A549 (cell line): ENCODE results near the gene ZP2. TPM values are rescaled to one million over a fixed set of nuclear protein-coding genes. Genes with fewer than 3 reads are reported as not detected.

Experiments
- ATAC-seq, 2 experiments: fragments of 200-7000 bp in 1 of 2; fragments of >200 bp in 1 of 2; cut with Nextera tagmentation in 1 of 2; cut with Tn5 transposase in 1 of 2; 3 replicates each; pipeline versions ENCODE4 v1.8.0 to v1.9.1; 2018 to 2020; ENCODE audit warnings: mild to moderate bottlenecking in 1 of 2, moderate library complexity in 1 of 2
- CTCF ChIA-PET: fragments of 300-600 bp; sonication (Branson Sonifier 250); formaldehyde crosslinking; extraction: SDS; loops from one replicate; lab custom pipeline; 2021; ENCODE audit warnings: antibody characterized with exemption, inconsistent platforms; lab: Yijun Ruan, JAX
- POLR2A ChIA-PET: fragments of 350-600 bp; formaldehyde crosslinking; extraction: SDS; loops from one replicate; lab custom pipeline; 2021; ENCODE audit warnings: antibody characterized with exemption, inconsistent platforms; lab: Yijun Ruan, JAX
- DNase-seq, 2 experiments: peaks; one replicate each; pipeline versions ENCODE4 v3.0.0 to v3.0.0-alpha.2; 2011 to 2016; ENCODE audit warnings: low read depth in 1 of 2, low spot score in 1 of 2
- FAIRE-seq: peaks from 2 replicates; lab custom pipeline; 2011; peaks lifted over from hg19 to GRCh38; lab: Jason Lieb, UNC
- H3K27ac ChIP-seq, 2 experiments: fragments of >200 bp; sonication (Bioruptor Twin); formaldehyde crosslinking; 3 replicates each; pipeline ENCODE4 v1.5.1; 2016 to 2017
- H3K4me1 ChIP-seq: fragments of >200 bp; sonication (Bioruptor Twin); formaldehyde crosslinking; 3 replicates; pipeline ENCODE4 v1.6.1; 2016
- H3K4me2 ChIP-seq: fragments of >200 bp; sonication (Bioruptor Twin); formaldehyde crosslinking; 3 replicates; pipeline ENCODE4 v1.6.1; 2016
- H3K4me3 ChIP-seq: fragments of >200 bp; sonication (Bioruptor Twin); formaldehyde crosslinking; 3 replicates; pipeline ENCODE4 v1.5.1; 2016
- H3K9me3 ChIP-seq: fragments of >200 bp; sonication (Bioruptor Twin); formaldehyde crosslinking; 3 replicates; pipeline ENCODE4 v1.6.1; 2016
- CBX8 ChIP-seq: fragments of 200-600 bp; sonication (generic); IDR thresholded peaks from 2 replicates; pipeline ENCODE4 v1.6.1; 2016
- EHF ChIP-seq: fragments of 250-450 bp; sonication (Bioruptor Pico); IDR thresholded peaks from 2 replicates; pipeline ENCODE4 v1.5.0; 2020; ENCODE audit warnings: mild to moderate bottlenecking
- EHMT2 ChIP-seq: fragments of 200-600 bp; sonication (generic); IDR thresholded peaks from 2 replicates; pipeline ENCODE4 v1.6.1; 2016; ENCODE audit warnings: antibody characterized with exemption, low read depth, mild to moderate bottlenecking, moderate library complexity
- EP300 ChIP-seq, 2 experiments: fragments of >200 bp; sonication (Bioruptor Twin); formaldehyde crosslinking; IDR thresholded peaks; 2 replicates in 1 of 2; 3 replicates in 1 of 2; pipeline ENCODE4 v1.6.1; 2016 to 2017
- ESRRA ChIP-seq: fragments of 150-350 bp; IDR thresholded peaks from 2 replicates; pipeline ENCODE4 v1.6.1; 2014; ENCODE audit warnings: mild to moderate bottlenecking, low read length, borderline replicate concordance
- FOSB ChIP-seq: fragments of 250-450 bp; sonication (Bioruptor Pico); IDR thresholded peaks from 2 replicates; pipeline ENCODE4 v1.5.0; 2020; ENCODE audit warnings: mild to moderate bottlenecking, moderate library complexity
- FOXS1 ChIP-seq: fragments of 250-450 bp; sonication (Bioruptor Pico); IDR thresholded peaks from 2 replicates; pipeline ENCODE4 v1.5.0; 2020; ENCODE audit warnings: mild to moderate bottlenecking, moderate library complexity
- HOXB13 ChIP-seq: fragments of 250-450 bp; sonication (Bioruptor Pico); IDR thresholded peaks from 2 replicates; pipeline ENCODE4 v1.5.0; 2020; ENCODE audit warnings: low read depth, mild to moderate bottlenecking, moderate library complexity
- JUN ChIP-seq, 2 experiments: fragments of >200 bp; sonication (Bioruptor Twin); formaldehyde crosslinking; IDR thresholded peaks; 2 replicates in 1 of 2; 3 replicates in 1 of 2; pipeline ENCODE4 v1.6.1; 2016 to 2017
- MYC ChIP-seq: IDR thresholded peaks from 2 replicates; pipeline ENCODE4 v1.6.1; 2012; ENCODE audit warnings: mild to moderate bottlenecking, inconsistent platforms, low read length, improper control_type of control experiment, borderline replicate concordance
- NPAS2 ChIP-seq: fragments of 250-450 bp; sonication (Bioruptor Pico); IDR thresholded peaks from 2 replicates; pipeline ENCODE4 v1.8.0; 2022; ENCODE audit warnings: mild to moderate bottlenecking, moderate library complexity, borderline replicate concordance
- NR3C1 ChIP-seq: fragments of >200 bp; sonication (Bioruptor Twin); formaldehyde crosslinking; IDR thresholded peaks from 3 replicates; pipeline ENCODE4 v1.6.1; 2017
- POLR2AphosphoS2 ChIP-seq: conservative IDR thresholded peaks from 2 replicates; pipeline ENCODE4 v1.6.1; 2012; ENCODE audit warnings: low read length, improper control_type of control experiment, inconsistent platforms
- RAD21 ChIP-seq, 2 experiments: fragments of >200 bp in 1 of 2; sonication (Bioruptor Twin) in 1 of 2; formaldehyde crosslinking in 1 of 2; IDR thresholded peaks in 1 of 2; conservative IDR thresholded peaks in 1 of 2; 2 replicates in 1 of 2; 3 replicates in 1 of 2; pipeline ENCODE4 v1.6.1; 2012 to 2018; ENCODE audit warnings: inconsistent platforms in 1 of 2
- ZNF302 ChIP-seq: fragments of 250-450 bp; sonication (Bioruptor Pico); IDR thresholded peaks from 2 replicates; pipeline ENCODE4 v1.9.0; 2021; ENCODE audit warnings: inconsistent platforms, mild to moderate bottlenecking, moderate library complexity
- WGBS: methylation state at CpG from one replicate; pipeline ENCODE4 v1.1.6; 2017; ENCODE audit errors: missing lambda C conversion rate; 5-methylcytosine and 5-hydroxymethylcytosine counted together
- polyA plus RNA-seq, 4 experiments: library from polyadenylated mRNA; depleted of rRNA in 3 of 4; stranded (reverse); fragments of >200 nt; fragmentation: RNase III in 1 of 4; extraction: RNeasy Plus Mini Kit Qiagen cat#74134 plus additional on column Dnase treatment in 1 of 4; gene quantifications; 2 replicates in 3 of 4; 3 replicates in 1 of 4; pipeline ENCODE4 v1.2.3, GENCODE V29; 2011 to 2017
- TF ChIP-seq, protein P1 (sequence below): fragments of >200 bp; sonication (Bioruptor Twin); formaldehyde crosslinking; IDR thresholded peaks from 3 replicates; pipeline ENCODE4 v1.5.1; 2016
- TF ChIP-seq, protein P2 (sequence below): fragments of >200 bp; sonication (Bioruptor Twin); formaldehyde crosslinking; IDR thresholded peaks from 2 replicates; pipeline ENCODE4 v1.6.1; 2016
- TF ChIP-seq, protein P3 (sequence below): IDR thresholded peaks from 2 replicates; pipeline ENCODE4 v1.6.1; 2012

Gene ZP2
- polyA plus RNA-seq, 2 of the 4 experiments (the other 2 are of a cell fraction) = not detected

DNA sequence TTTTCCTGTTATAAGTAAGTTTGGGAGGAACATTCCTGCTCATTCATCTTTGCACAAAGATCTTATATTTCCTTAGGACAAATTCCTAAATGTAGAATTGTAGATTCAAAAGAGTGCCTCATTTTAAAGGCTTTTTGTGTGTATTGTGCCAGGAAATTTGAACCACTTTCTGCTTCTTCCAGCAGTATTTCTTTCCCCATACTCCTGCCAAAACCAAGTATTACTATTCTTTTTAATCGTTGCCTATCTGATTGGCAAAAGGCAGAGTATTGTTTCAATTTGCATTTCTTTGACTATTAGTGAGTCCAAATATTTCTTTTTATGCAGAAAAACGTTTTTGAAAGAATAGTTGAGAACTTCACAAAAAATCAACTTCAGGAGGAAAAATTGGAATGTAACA, 31.4 kb upstream of the ZP2 start:
- ATAC-seq (no peak), DNase-seq (no peak), FAIRE-seq (no peak)
- H3K9me3 ChIP-seq = no peaks in the 10 kb centered on the region
- no peak overlapping the region for H3K4me3 ChIP-seq
- CTCF ChIA-PET = no interaction called here
- no peak overlapping the region for H3K4me2 ChIP-seq
- H3K27ac ChIP-seq = no peak overlapping the region
- H3K4me1 ChIP-seq = peaks cover 8% of the 10 kb centered on the region; the same call in 2 of the 3 replicates
- WGBS = 19% methylated on average over 2 of the region's 2 CpGs
- TF ChIP-seq JUN (IDR thresholded peaks at IDR 0.05) (no peak), ZNF302 (no peak), NR3C1 (no peak), EHMT2 (no peak)
- TF ChIP-seq, protein P1, sequence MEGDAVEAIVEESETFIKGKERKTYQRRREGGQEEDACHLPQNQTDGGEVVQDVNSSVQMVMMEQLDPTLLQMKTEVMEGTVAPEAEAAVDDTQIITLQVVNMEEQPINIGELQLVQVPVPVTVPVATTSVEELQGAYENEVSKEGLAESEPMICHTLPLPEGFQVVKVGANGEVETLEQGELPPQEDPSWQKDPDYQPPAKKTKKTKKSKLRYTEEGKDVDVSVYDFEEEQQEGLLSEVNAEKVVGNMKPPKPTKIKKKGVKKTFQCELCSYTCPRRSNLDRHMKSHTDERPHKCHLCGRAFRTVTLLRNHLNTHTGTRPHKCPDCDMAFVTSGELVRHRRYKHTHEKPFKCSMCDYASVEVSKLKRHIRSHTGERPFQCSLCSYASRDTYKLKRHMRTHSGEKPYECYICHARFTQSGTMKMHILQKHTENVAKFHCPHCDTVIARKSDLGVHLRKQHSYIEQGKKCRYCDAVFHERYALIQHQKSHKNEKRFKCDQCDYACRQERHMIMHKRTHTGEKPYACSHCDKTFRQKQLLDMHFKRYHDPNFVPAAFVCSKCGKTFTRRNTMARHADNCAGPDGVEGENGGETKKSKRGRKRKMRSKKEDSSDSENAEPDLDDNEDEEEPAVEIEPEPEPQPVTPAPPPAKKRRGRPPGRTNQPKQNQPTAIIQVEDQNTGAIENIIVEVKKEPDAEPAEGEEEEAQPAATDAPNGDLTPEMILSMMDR = no peak
- TF ChIP-seq, protein P2, sequence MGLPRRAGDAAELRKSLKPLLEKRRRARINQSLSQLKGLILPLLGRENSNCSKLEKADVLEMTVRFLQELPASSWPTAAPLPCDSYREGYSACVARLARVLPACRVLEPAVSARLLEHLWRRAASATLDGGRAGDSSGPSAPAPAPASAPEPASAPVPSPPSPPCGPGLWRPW = no peak
- TF ChIP-seq, all 56 proteins: peak for 0
- POLR2A ChIA-PET = no interaction called here

DNA sequence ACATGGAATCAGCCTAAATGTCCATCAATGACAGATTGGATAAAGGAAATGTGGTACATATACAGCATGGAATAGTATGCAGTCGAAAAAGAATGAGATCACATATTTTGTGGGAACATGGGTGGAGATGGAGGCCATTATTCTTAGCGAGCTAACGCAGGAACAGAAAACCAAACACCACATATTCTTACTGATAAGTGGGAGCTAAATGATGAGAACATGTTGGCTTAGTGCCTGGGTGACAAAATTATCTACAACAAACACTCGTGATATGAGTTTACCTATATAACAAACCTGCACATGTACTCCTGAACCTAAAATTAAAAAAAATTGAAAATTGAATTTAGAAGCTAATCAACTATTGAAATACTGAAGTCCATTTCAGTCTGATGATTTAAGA, 28.3 kb upstream of the ZP2 start:
- FAIRE-seq (no peak), DNase-seq (no peak)
- H3K27ac ChIP-seq = no peak overlapping the region
- 74% methylated on average over 4 of the region's 4 CpGs for WGBS
- H3K9me3 ChIP-seq = no peaks in the 10 kb centered on the region
- CTCF ChIA-PET = interaction anchor here (1.3 kb wide), 1 partner anchor 38 kb away, joined by 5 read pairs; the partner anchor contains the start of gene CRYM
- H3K4me3 ChIP-seq = no peak overlapping the region
- no peak for TF ChIP-seq ESRRA
- no peak for TF ChIP-seq EP300 (IDR thresholded peaks at IDR 0.05)
- TF ChIP-seq NPAS2 (CRISPR knock-in tag) = no peak
- TF ChIP-seq EHF (CRISPR knock-in tag) = no peak
- TF ChIP-seq, all 56 proteins: peak for 0
- no peaks in the 10 kb centered on the region for H3K4me1 ChIP-seq
- no peak overlapping the region for H3K4me2 ChIP-seq
- ATAC-seq = no peak
- POLR2A ChIA-PET = no interaction called here

DNA sequence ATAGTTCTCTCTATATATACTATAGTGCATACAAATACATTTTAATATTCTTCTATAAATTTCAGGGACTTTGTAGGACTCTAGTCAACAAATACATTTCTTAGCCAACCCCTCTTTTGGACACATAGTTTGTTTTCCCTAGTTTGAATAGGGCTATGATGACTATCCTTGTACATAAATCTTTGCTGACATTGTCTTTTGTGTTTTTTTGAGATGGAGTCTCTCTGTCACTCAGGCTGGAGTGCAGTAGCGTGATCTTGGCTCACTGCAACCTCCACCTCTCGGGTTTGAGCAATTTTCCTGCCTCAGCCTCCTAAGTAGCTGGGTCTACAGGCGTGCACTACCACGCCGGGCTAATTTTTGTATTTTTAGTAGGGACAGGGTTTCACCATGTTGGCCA, 25.5 kb upstream of the ZP2 start:
- TF ChIP-seq MYC (no peak), NR3C1 (no peak), POLR2AphosphoS2 (no peak)
- TF ChIP-seq, protein P3, sequence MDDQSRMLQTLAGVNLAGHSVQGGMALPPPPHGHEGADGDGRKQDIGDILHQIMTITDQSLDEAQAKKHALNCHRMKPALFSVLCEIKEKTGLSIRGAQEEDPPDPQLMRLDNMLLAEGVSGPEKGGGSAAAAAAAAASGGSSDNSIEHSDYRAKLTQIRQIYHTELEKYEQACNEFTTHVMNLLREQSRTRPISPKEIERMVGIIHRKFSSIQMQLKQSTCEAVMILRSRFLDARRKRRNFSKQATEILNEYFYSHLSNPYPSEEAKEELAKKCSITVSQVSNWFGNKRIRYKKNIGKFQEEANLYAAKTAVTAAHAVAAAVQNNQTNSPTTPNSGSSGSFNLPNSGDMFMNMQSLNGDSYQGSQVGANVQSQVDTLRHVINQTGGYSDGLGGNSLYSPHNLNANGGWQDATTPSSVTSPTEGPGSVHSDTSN = no peak
- DNase-seq (no peak), ATAC-seq (no peak), FAIRE-seq (no peak)
- POLR2A ChIA-PET = no interaction called here
- Histone ChIP-seq H3K9me3 (no peaks in the 10 kb centered on the region), H3K4me2 (no peak overlapping the region), H3K4me1 (0 out of 3 replicates have a peak, but pooled peaks cover 6% of the 10 kb centered on the region), H3K4me3 (no peak overlapping the region), H3K27ac (no peak overlapping the region)
- WGBS = 80% methylated on average over 5 of the region's 5 CpGs
- CTCF ChIA-PET = no interaction called here

DNA sequence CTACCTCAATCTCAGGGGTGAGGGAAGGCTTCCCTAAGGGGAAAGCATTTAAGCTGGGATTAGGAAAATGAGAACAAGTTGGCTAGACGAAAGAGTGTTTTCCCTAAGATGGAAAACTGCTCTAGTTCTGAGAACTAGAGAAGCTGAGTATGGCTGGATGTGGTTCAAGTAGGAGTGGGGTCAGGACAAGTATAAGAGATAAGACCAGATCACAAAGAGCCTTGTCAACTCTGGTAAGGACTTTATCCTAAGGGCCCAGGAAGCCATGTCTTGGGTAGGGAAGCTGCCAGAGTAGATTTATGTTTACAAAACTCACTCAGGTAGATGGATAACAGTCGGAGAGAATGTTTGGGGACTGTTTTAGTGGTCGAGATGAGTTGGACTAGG, 23.8 kb upstream of the ZP2 start:
- DNase-seq (no peak), FAIRE-seq (no peak), ATAC-seq (no peak)
- WGBS = 65% methylated on average over 3 of the region's 3 CpGs
- 0 out of 3 replicates have a peak, but pooled peaks cover 6% of the 10 kb centered on the region for H3K4me1 ChIP-seq
- H3K4me3 ChIP-seq = no peak overlapping the region
- TF ChIP-seq EHMT2 (no peak), CBX8 (no peak), FOXS1 (CRISPR knock-in tag) (no peak), HOXB13 (no peak), FOSB (CRISPR knock-in tag) (no peak), RAD21 (conservative IDR thresholded peaks at IDR 0.05 in 1 of 2, IDR thresholded peaks at IDR 0.05 in 1 of 2) (no peak)
- H3K9me3 ChIP-seq = no peaks in the 10 kb centered on the region
- CTCF ChIA-PET = interaction anchor here (0.6 kb wide), 1 partner anchor 1145 kb away, joined by 3 read pairs; no protein-coding TSS in a partner anchor
- POLR2A ChIA-PET = no interaction called here
- H3K4me2 ChIP-seq = no peak overlapping the region
- no peak overlapping the region for H3K27ac ChIP-seq
